Adrenal gland (tissue), 12 donors: ENCODE data around the gene ANGEL1. TPM values are rescaled to one million over a fixed set of nuclear protein-coding genes. Genes with fewer than 3 reads are reported as not detected.
A peak's percentile ranks its signal among the peaks of the same experiment; 100 is the strongest.

ENCODE experiments used
- DNase-seq, 7 donors: peaks; one replicate each; pipeline ENCODE4 v3.0.0-alpha.2; 2019 to 2020
- H3K27ac ChIP-seq, 5 donors: fragments of 200-600 bp; sonication (generic) in 4 of 5; 1 replicate in 3 of 5; 2 replicates in 2 of 5; pipeline versions ENCODE4 v1.5.1 to v1.8.0; 2016 to 2020; ENCODE audit warnings: mild to moderate bottlenecking in 1 of 5
- H3K27me3 ChIP-seq: fragments of 200-600 bp; 2 replicates; pipeline ENCODE4 v1.8.0; 2021
- H3K36me3 ChIP-seq, 2 donors: fragments of 200-600 bp; replicated peaks in 1 of 2; 1 replicate in 1 of 2; 2 replicates in 1 of 2; pipeline versions ENCODE4 v1.5.1 to v1.8.0; 2018 to 2022
- H3K4me1 ChIP-seq, 2 donors: fragments of 200-600 bp; replicated peaks in 1 of 2; 1 replicate in 1 of 2; 2 replicates in 1 of 2; pipeline versions ENCODE4 v1.5.1 to v1.8.0; 2018 to 2021
- H3K4me3 ChIP-seq, 4 donors: fragments of 200-600 bp; sonication (generic) in 3 of 4; one replicate each; pipeline ENCODE4 v1.5.1; 2016 to 2018
- H3K9me3 ChIP-seq, 3 donors: fragments of 200-600 bp; sonication (generic) in 1 of 3; replicated peaks in 1 of 3; 1 replicate in 2 of 3; 2 replicates in 1 of 3; pipeline versions ENCODE4 v1.5.1 to v1.8.0; 2016 to 2021
- CTCF ChIP-seq, 6 experiments: fragments of 450-650 bp in 4 of 6; fragments of 200-600 bp in 2 of 6; sonication (generic) in 1 of 6; IDR thresholded peaks; 1 replicate in 5 of 6; 2 replicates in 1 of 6; pipeline versions ENCODE4 v1.5.1 to v1.8.0; 2016 to 2021; ENCODE audit warnings: antibody characterized with exemption in 6 of 6, mild to moderate bottlenecking in 2 of 6, moderate library complexity in 1 of 6
- POLR2A ChIP-seq, 2 donors: fragments of 450-650 bp; IDR thresholded peaks; one replicate each; pipeline ENCODE4 v1.6.1; 2017; ENCODE audit warnings: antibody characterized with exemption in 2 of 2, mild to moderate bottlenecking in 2 of 2, moderate library complexity in 1 of 2
- WGBS, 4 donors: extraction: QIAGEN DNeasy Blood & Tissue Kit in 2 of 4; methylation state at CpG; one replicate each; pipeline versions ENCODE4 v1.1.5 to v1.1.7; 2013 to 2017; 5-methylcytosine and 5-hydroxymethylcytosine counted together
- intact Hi-C, 2 donors: fragments of 100-400 bp; cut with DNase I; formaldehyde crosslinking; loops; one replicate each; pipeline versions ENCODE4 v1.14.1 to v1.15.0; 2022 to 2023
- polyA plus RNA-seq, 3 donors: library from polyadenylated mRNA; stranded (reverse); fragments of 200-250 nt in 2 of 3; fragments of 350-450 nt in 1 of 3; fragmentation: Illumina TruSeq in 1 of 3; extraction: RNeasy Lipid Tissue Mini Kit (QIAGEN cat#74804) in 1 of 3; gene quantifications; one replicate each; pipeline ENCODE4 v1.2.3, GENCODE V29; 2013 to 2014
- total RNA-seq, 9 donors: library from RNA; depleted of rRNA in 4 of 9; stranded (reverse); fragments of >200 nt in 4 of 9; fragments of 120-200 nt in 1 of 9; fragmentation: NEBNext Ultra II Directional in 1 of 9; extraction: Animal tissue kit (Norgen Biotek cat#: 25700) in 1 of 9; gene quantifications; one replicate each; pipeline versions ENCODE4 v1.1.0 to v1.2.4, GENCODE V29; 2013 to 2023
- donor health status: healthy with polysubstance abuse.
- donor health status: Bipolar disorder and iron deficiency.
- donor health status: DM: yes; HTN: yes; CAD: no.
- donor health status: DM: no; HTN: no; CAD: no.
- donor health status: DM: no; HTN: no; CAD: no.
- donor health status: DM: yes; HTN: yes; CAD: no.

ANGEL1 gene
- total and polyA plus RNA-seq, 12 donors, result 11.8 to 38.2 (median 25.0) TPM

- intact Hi-C loops, result no loop called here
- H3K27ac ChIP-seq, result peak overlapping the region in 3 of 5 donors; percentile 52 to 91 (median 88)
- H3K4me3 ChIP-seq, result peak overlapping the region in 1 of 4 donors; percentile 71
These were observed 1.7 kb downstream of the ANGEL1 start for GRCh38 chr14:76810953-76811400.

GRCh38 chr14:76810525-76810924, 2.2 kb downstream of the ANGEL1 start:
- H3K36me3 ChIP-seq, result peaks cover 0 to 36% of the 10 kb centered on the region in 2 donors
- TF ChIP-seq POLR2A (IDR thresholded peaks at IDR 0.05), result no peak
- TF ChIP-seq CTCF (IDR thresholded peaks at IDR 0.05), result no peak
- WGBS, 4 donors, result 9 to 20% (median 15%) methylated on average over 3 of the region's 3 CpGs
- DNase-seq, result no peak
- intact Hi-C loops, result no loop called here
- no peaks in the 10 kb centered on the region for H3K9me3 ChIP-seq
- no peaks in the 10 kb centered on the region for H3K27me3 ChIP-seq
- peak overlapping the region in 1 of 4 donors; percentile 71 for H3K4me3 ChIP-seq
- H3K27ac ChIP-seq, result peak overlapping the region in 2 of 5 donors; percentile 52 to 88
- peaks cover 6 to 24% of the 10 kb centered on the region in 2 donors for H3K4me1 ChIP-seq

More at GRCh38 chr14:76810953-76811400, 1.7 kb downstream of the ANGEL1 start:
- H3K27me3 ChIP-seq, result no peaks in the 10 kb centered on the region
- peaks cover 0 to 32% of the 10 kb centered on the region in 2 donors for H3K36me3 ChIP-seq
- TF ChIP-seq POLR2A (IDR thresholded peaks at IDR 0.05) (no peak), CTCF (IDR thresholded peaks at IDR 0.05) (peak; percentile 24 to 61 (median 52))
- DNase-seq, result peak in 6 of 7 donors; percentile 46 to 64 (median 56)
- H3K4me1 ChIP-seq, result peaks cover 6 to 24% of the 10 kb centered on the region in 2 donors
- no peaks in the 10 kb centered on the region for H3K9me3 ChIP-seq
- WGBS, 4 donors, result 2 to 5% (median 3%) methylated on average over 7 to 9 of the region's 9 CpGs

- Histone ChIP-seq H3K4me3 (no peak overlapping the region), H3K9me3 (no peaks in the 10 kb centered on the region), H3K4me1 (peaks cover 6 to 24% of the 10 kb centered on the region in 2 donors), H3K27ac (no peak overlapping the region), H3K36me3 (peaks cover 0 to 46% of the 10 kb centered on the region in 2 donors), H3K27me3 (no peaks in the 10 kb centered on the region)
- no peak for TF ChIP-seq POLR2A (IDR thresholded peaks at IDR 0.05)
- TF ChIP-seq CTCF (IDR thresholded peaks at IDR 0.05), result no peak
- DNase-seq, result no peak
- intact Hi-C loops, result no loop called here
- WGBS, 4 donors, result 89 to 100% (median 97%) methylated on average over 2 to 4 of the region's 4 CpGs
These were observed 3.7 kb downstream of the ANGEL1 start for GRCh38 chr14:76808990-76809389.

GRCh38 chr14:76808011-76808410, 4.7 kb downstream of the ANGEL1 start:
- H3K36me3 ChIP-seq, result peaks cover 0 to 56% of the 10 kb centered on the region in 2 donors
- no peaks in the 10 kb centered on the region for H3K9me3 ChIP-seq
- no peak overlapping the region for H3K4me3 ChIP-seq
- WGBS, 4 donors, result 73 to 96% (median 85%) methylated on average over 1 of the region's 1 CpG
- H3K27me3 ChIP-seq, result no peaks in the 10 kb centered on the region
- intact Hi-C loops, result no loop called here
- H3K27ac ChIP-seq, result no peak overlapping the region
- peaks cover 6 to 21% of the 10 kb centered on the region in 2 donors for H3K4me1 ChIP-seq
- TF ChIP-seq CTCF (IDR thresholded peaks at IDR 0.05) (no peak), POLR2A (IDR thresholded peaks at IDR 0.05) (no peak)
- DNase-seq, result no peak
